Measurements from ENCODE around the gene RPL13A.

RPL13A gene

GRCh38 chr19:49490287-49491029, 3.0 kb downstream of the RPL13A start:
- no peak for DNase-seq (ENCODE audit: low spot score)
- in situ Hi-C loops (cut with MboI; ENCODE audit: low pct_unique_long_range_greater_than_20kb, low sequenced_read_pairs, unreplicated experiment) = no loop called here
- TF ChIP-seq, protein P1, sequence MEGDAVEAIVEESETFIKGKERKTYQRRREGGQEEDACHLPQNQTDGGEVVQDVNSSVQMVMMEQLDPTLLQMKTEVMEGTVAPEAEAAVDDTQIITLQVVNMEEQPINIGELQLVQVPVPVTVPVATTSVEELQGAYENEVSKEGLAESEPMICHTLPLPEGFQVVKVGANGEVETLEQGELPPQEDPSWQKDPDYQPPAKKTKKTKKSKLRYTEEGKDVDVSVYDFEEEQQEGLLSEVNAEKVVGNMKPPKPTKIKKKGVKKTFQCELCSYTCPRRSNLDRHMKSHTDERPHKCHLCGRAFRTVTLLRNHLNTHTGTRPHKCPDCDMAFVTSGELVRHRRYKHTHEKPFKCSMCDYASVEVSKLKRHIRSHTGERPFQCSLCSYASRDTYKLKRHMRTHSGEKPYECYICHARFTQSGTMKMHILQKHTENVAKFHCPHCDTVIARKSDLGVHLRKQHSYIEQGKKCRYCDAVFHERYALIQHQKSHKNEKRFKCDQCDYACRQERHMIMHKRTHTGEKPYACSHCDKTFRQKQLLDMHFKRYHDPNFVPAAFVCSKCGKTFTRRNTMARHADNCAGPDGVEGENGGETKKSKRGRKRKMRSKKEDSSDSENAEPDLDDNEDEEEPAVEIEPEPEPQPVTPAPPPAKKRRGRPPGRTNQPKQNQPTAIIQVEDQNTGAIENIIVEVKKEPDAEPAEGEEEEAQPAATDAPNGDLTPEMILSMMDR (IDR thresholded peaks at IDR 0.05; ENCODE audit: extremely low read depth, insufficient read depth, missing control alignments) = no peak

GRCh38 chr19:49491030-49491803, 3.8 kb downstream of the RPL13A start:
- in situ Hi-C loops (cut with MboI; ENCODE audit: low pct_unique_long_range_greater_than_20kb, low sequenced_read_pairs, unreplicated experiment) = no loop called here
- no peak for DNase-seq (ENCODE audit: low spot score)
- TF ChIP-seq, protein P1 (IDR thresholded peaks at IDR 0.05; ENCODE audit: extremely low read depth, insufficient read depth, missing control alignments) = no peak

GRCh38 chr19:49491804-49492572, 4.6 kb downstream of the RPL13A start:
- in situ Hi-C loops (cut with MboI; ENCODE audit: low pct_unique_long_range_greater_than_20kb, low sequenced_read_pairs, unreplicated experiment) = no loop called here
- no peak for DNase-seq (ENCODE audit: low spot score)
- TF ChIP-seq, protein P1 (IDR thresholded peaks at IDR 0.05; ENCODE audit: extremely low read depth, insufficient read depth, missing control alignments) = no peak

DNA sequence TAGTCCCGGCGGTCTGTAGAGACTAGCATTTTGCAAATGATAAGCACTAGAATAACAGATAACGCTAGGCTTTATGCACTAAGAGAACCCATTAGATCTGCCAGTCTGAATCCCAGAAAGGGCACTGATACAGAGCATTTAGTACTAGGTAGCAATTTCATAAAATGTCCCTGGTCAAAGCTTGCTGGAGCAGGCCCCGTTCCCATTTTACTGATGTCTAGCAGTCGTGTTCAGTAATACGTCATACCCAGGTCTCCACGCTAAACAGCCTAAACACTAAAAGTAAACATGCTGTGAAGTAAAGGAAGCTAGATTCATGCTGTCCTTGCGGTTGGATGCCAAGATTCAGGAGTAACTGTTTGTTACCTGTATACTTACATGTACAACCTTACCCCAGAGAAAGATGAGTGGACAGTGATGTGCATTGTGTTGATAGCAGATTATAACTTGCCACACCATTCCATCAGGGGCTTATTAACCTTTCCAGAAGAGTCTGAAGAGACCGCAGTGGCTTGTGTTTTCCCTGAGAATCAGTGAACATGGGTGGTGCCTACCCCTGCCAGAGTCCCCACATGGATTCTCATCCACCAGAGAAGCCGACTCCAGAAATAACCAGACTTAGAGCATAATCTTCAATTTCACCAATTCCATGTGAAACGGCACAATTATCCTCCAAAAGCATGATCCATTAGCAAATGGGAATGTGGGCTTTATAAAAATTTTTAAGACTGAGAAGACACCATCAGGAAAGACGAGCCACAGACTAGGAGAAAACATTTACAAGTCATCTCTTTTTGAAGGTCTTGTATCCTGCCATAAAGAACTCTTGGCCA, 5.4 kb downstream of the RPL13A start:
- TF ChIP-seq, protein P1 (IDR thresholded peaks at IDR 0.05; ENCODE audit: extremely low read depth, insufficient read depth, missing control alignments) = no peak
- DNase-seq (ENCODE audit: low spot score) = no peak
- in situ Hi-C loops (cut with MboI; ENCODE audit: low pct_unique_long_range_greater_than_20kb, low sequenced_read_pairs, unreplicated experiment) = no loop called here

DNA sequence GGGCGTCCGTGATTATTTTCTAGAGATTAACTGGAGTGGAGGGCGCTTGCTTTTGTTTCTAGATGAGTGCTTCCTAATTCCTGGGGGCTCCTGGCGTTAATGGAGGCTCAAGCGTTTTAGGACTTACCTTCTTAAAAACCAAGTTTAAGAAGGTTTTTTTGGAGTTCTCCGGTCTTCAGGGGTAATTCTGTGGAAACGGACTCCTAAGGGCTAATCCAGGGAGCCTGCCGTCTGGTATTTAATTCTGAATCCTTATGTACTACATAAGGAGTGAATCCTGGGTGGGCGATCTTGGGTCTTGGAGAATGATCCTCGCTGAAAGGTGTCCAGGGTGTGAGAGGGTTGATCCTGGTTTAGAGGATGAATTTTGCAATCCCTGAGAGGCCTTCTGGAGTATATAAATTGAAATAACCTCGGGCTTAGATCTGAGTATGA, 9.2 kb downstream of the RPL13A start:
- in situ Hi-C loops (cut with MboI; ENCODE audit: low pct_unique_long_range_greater_than_20kb, low sequenced_read_pairs, unreplicated experiment) = no loop called here
- TF ChIP-seq, protein P1 (IDR thresholded peaks at IDR 0.05; ENCODE audit: extremely low read depth, insufficient read depth, missing control alignments) = no peak
- DNase-seq (ENCODE audit: low spot score) = no peak

Measured in GM13977 (cell line).